Stimulated activated CD4-positive, alpha-beta T cell treated with anti-CD3 and anti-CD28 coated beads, Interleukin-1b, Interleukin-23, amount 100 ng/mL, for 24 hours (primary cell): ENCODE measurements around the gene CLDN1.
A peak's percentile ranks its signal among the peaks of the same experiment; 100 is the strongest.

Source experiments
- DNase-seq, 4 experiments: peaks; one replicate each; pipeline ENCODE4 v3.0.0-alpha.2; 2020; ENCODE audit warnings: low read depth in 4 of 4, low spot score in 1 of 4

The CLDN1 gene

DNA sequence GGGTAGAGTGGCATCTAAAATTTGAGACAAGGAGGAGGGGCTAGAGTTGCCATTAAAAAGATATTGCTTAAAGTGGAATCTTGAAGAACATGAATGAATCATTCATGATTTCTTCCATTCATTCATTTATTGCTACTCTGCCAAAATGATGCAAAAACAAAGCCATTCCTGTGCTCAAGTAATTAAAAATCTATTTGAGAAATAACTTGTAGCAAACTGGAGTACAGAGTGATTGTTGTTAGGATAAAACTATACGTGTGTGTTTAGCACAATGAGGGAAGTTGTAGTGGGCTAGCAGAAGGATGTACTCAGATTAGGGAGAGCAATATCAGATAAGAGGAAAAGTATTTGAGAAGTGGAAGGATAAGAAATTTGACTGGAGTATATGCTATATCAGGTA is 11.7 kb upstream of the CLDN1 start:
- DNase-seq: no peak

- no peak for DNase-seq
These were observed 8.9 kb upstream of the CLDN1 start for GRCh38 chr3:190330936-190331734.

DNA sequence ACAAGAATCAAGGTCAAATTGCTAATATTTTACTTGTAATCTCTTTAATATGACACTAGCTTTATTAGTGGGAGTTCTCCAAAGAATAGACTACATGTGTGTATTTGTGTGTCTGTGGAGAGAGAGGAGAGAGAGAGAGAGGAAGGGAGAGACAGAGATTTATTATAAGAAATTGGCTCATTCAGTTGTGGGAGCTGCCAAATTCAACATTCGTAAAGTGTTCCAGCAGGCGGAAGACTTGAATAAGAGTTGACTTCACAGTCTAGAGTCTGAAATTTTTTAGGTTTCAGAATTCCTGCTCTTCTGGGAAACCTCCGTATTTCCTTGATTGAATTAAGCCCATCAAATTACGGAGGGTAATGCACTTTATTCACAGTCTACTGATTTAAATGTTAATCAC is 4.7 kb upstream of the CLDN1 start:
- no peak for DNase-seq

DNA sequence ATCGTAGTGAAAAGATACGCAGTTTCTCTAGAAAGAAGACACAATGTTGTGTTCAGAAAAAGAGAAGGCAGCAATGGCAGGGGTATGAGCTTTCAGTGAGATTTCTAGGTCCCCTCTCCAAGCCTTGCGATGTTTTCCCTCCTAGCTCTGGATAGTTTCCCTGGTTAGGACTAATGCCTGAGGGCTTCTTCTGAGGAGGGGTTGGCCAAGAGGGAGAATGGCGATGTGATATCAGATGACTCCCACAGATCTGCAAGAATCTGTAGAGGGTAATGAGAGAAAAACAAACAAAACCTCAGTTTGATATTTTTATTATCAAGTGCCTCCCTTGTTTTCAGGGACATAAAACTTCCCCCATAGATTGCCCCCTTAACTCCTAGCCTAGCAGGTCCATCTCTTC is 4.1 kb upstream of the CLDN1 start:
- DNase-seq: no peak

GRCh38 chr3:190325923-190326322 is 3.7 kb upstream of the CLDN1 start:
- DNase-seq: no peak

- no peak for DNase-seq
These were observed 990 bp upstream of the CLDN1 start for GRCh38 chr3:190323246-190323626.

- DNase-seq: no peak
These were observed 479 bp upstream of the CLDN1 start for GRCh38 chr3:190322604-190323245.

GRCh38 chr3:190320594-190321362 is 1.5 kb downstream of the CLDN1 start:
- DNase-seq: no peak

- peak in 3 of 4 experiments; percentile 11 to 48 (median 32) for DNase-seq
These were observed 2.6 kb downstream of the CLDN1 start for GRCh38 chr3:190319660-190320059.

DNA sequence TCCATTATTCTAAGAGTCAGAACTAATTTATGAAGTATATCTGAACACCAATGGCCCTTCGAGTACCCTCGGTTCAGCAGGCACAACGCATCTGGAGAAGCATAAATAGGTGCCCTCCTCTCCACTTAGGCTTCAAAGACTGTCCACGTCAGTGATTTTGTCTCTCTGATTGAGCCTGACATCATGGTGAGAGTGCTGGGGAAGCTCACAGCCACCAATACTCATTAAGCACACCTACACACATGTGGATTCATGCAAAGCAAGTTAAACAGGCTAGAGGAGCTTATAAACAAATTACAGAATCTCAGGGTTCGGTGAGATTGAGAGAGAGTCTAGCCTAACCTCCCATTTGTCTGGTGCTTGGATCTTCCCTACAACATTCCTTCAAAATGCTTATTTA is 3.6 kb downstream of the CLDN1 start:
- DNase-seq: no peak

- DNase-seq: no peak
These were observed 7.5 kb downstream of the CLDN1 start for GRCh38 chr3:190314741-190315140.

GRCh38 chr3:190309414-190309813 is 12.8 kb downstream of the CLDN1 start:
- DNase-seq: no peak

DNA sequence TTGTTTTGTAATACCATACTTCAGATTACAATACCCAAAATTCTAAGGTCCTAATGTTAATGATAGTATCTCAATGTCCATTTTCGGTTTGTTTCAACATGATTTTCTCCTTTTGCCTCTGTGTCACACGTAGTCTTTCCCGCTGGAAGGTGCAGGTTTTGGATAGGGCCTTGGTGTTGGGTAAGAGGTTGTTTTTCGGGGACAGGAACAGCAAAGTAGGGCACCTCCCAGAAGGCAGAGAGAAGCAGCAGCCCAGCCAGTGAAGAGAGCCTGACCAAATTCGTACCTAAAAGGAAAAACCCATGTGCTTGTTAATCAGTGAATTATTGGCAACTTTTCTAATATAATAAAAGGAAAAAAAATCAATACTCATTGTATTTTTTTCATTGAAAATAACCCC is 14.1 kb downstream of the CLDN1 start:
- no peak for DNase-seq

GRCh38 chr3:190307164-190307545 is 15.1 kb downstream of the CLDN1 start:
- no peak for DNase-seq

DNA sequence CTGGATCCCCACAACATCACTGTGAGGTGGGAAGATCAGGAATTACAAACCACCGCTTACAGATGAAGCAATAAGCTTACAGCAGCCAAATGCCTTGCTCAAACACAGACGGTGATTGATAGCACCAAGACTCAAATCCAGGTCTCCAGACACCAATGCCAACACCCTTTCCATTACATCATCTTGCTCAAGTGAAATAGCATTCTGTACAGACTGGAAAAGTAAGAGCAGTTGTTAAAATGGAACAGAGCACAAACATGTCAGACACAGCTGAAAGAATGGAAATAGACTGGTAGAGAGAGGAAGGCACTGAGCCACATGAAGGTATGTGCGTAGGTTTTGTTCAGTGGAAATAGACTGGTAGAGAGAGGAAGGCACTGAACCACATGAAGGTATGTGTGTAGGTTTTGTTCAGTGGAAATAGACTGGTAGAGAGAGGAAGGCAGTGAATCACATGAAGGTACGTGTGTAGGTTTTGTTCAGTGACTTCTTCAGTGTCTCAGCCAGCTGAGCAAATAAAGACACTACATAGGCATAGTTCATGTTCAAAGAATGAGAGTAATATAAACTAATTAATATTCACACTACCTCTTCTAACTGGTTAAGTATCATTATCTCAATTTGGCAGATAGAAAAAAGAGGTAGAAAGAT is 15.6 kb downstream of the CLDN1 start:
- DNase-seq: no peak

- DNase-seq: no peak
These were observed 16.2 kb downstream of the CLDN1 start for GRCh38 chr3:190306026-190306425.

- no peak for DNase-seq
These were observed 16.8 kb downstream of the CLDN1 start for GRCh38 chr3:190305406-190305805.

DNA sequence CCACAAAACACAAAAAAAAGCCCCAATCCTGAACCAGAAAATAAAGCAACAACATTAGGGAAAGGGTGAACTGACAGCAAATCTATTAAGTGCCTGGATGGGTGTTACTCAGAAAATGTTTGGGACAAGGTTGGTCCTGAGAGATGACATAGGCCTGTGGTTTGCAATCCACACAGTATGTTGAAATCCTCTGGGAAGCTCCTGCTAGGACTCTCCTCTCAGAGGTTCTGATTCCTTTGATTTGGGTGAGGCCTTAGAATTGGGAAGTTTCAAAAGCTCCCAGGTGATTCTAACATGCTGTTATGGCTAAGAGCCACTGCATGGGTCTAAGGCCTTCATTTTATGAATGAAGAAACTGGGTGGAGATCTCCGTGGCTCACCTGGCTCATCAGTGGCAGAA is 18.4 kb downstream of the CLDN1 start:
- no peak for DNase-seq

DNA sequence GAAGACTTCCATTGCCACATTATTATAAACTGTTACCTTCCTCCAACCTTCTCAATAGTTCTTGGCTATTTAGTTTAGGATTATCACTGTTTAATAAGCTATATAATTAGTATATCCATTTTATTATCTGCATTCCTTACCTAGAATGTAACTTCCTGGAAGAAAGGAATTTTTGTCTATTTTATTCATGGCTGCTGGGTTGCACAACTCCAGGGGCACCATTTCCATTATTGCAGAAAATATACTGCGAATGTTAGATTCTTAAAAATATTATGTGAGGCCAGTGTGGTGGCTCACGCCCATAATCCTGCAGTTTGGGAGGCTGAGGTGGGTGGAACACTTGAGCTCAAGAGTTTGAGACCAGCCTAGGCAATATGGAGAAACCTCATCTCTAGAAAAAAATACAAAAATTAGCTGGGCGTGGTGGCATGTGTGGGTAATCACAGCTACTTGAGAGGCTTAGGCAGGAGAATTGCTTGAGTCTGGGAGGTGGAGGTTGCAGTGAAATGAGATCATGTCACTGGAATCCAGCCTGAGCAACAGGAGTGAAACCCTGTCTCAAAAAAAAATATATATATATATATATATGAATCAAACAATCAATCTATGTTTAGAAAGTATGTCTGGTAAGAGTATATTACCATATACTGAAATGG is 19.9 kb downstream of the CLDN1 start:
- no peak for DNase-seq

GRCh38 chr3:190301591-190301990 is 20.7 kb downstream of the CLDN1 start:
- no peak for DNase-seq

DNA sequence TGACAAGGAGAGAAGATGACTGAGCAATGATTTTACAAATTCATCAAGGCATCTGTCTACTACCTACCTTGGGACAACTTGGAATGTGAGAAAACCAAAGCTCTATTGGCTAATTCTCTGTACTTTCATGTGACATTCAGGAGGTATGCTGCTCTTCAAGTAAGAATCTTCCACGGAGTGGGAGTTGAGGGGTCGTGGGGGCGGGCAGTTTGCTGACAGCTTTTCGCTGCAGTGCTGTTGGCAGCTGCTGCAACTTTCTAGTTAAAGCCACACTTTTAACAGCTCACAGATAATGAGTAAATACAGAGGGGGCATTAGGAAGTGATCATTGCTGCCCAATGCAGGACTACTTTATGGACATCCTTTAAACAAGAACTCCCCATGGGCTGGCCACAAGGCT is 22.3 kb downstream of the CLDN1 start:
- DNase-seq: no peak
